ENCODE measurements around the gene ZNF10.
A peak's percentile ranks its signal among the peaks of the same experiment; 100 is the strongest.

ZNF10 gene

DNA sequence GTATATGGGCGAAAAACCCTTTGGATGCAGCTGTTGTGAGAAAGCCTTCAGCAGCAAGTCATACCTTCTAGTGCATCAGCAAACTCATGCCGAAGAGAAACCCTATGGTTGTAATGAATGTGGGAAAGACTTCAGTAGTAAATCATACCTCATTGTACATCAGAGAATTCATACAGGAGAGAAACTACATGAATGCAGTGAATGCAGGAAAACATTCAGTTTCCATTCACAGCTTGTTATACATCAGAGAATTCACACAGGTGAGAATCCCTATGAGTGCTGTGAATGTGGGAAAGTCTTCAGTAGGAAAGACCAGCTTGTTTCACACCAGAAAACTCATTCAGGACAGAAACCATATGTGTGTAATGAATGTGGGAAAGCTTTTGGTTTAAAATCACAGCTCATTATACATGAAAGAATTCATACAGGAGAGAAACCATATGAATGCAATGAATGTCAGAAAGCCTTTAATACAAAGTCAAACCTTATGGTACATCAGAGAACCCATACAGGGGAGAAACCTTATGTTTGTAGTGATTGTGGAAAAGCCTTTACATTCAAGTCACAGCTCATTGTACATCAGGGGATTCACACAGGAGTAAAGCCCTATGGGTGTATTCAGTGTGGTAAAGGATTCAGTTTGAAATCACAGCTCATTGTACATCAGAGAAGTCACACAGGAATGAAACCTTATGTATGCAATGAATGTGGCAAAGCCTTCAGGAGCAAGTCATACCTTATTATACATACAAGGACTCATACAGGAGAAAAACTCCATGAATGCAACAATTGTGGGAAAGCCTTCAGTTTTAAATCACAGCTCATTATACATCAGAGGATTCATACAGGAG lies 72.3 kb downstream of the ZNF10 start:
- peak in 1 of 2 donors; percentile 4 for DNase-seq

DNA sequence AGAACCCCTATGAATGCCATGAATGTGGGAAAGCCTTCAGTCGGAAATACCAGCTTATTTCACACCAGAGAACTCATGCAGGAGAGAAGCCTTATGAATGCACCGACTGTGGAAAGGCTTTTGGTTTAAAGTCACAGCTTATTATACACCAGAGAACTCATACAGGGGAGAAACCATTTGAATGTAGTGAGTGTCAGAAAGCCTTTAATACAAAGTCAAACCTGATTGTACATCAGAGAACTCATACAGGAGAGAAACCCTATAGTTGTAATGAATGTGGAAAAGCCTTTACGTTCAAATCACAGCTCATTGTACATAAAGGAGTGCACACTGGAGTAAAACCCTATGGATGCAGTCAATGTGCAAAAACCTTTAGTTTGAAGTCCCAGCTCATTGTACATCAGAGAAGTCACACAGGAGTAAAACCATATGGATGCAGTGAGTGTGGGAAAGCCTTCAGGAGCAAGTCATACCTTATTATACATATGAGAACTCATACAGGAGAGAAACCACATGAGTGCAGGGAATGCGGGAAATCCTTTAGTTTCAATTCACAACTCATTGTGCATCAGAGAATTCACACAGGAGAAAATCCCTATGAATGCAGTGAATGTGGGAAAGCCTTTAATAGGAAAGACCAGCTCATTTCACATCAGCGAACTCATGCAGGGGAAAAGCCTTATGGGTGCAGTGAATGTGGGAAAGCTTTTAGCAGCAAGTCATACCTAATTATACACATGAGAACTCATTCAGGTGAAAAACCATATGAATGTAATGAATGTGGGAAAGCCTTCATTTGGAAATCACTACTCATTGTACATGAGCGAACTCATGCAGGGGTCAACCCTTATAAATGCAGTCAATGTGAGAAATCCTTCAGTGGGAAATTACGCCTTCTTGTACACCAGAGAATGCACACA lies 73.2 kb downstream of the ZNF10 start:
- DNase-seq, result peak in 1 of 2 donors; percentile 6

DNA sequence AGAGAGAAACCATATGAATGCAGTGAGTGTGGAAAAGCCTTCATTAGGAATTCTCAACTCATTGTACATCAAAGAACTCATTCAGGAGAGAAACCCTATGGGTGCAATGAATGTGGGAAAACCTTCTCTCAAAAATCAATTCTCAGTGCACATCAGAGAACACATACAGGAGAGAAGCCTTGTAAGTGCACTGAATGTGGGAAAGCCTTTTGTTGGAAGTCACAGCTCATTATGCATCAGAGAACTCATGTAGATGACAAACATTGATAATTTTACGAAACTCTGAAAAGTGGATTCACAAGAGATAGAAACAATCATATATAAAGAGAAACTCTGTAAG lies 73.8 kb downstream of the ZNF10 start:
- no peak for DNase-seq

DNA sequence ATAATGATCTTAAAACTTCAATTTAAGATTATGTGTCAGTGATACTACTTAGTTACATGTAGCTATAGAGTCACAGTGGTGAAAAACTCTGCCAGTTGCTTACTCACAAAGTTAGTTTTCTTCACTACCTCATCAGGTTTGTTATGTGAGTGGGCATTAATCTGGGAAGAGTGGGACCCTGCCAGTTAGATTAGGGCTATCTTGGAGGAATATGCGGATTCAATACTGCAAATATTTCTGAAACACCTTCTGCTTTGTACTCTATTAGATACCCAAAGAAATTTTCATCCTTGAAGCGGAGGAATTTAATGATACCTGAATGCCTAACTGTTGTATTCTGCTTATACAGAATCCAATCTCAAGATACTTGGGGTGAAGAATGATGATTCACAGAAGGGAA lies 76.0 kb downstream of the ZNF10 start:
- DNase-seq, result no peak

Measured in inflammatory macrophage (primary cell).